Colonic mucosa (tissue), 4 donors: ENCODE results near the gene TTC27. TPM values are rescaled to one million over a fixed set of nuclear protein-coding genes. Genes with fewer than 3 reads are reported as not detected.
"Not testable (repeated sequence)": the region's sequence is repeated elsewhere in the genome, so short reads cannot be mapped to it uniquely, and the experiment has no call there.

ENCODE experiments used
- DNase-seq: peaks from one replicate; pipeline ENCODE4 v3.0.0-alpha.2; 2020
- H3K27ac ChIP-seq: fragments of 200-600 bp; one replicate; pipeline ENCODE4 v1.8.0; 2021
- H3K27me3 ChIP-seq: fragments of 200-600 bp; one replicate; pipeline ENCODE4 v1.8.0; 2021
- H3K36me3 ChIP-seq: fragments of 200-600 bp; one replicate; pipeline ENCODE4 v1.8.0; 2021
- H3K4me1 ChIP-seq: fragments of 200-600 bp; one replicate; pipeline ENCODE4 v1.8.0; 2021; ENCODE audit warnings: mild to moderate bottlenecking
- H3K4me3 ChIP-seq: fragments of 200-600 bp; one replicate; pipeline ENCODE4 v1.8.0; 2021
- H3K9ac ChIP-seq, 2 donors: one replicate each; pipeline ENCODE4 v1.7.0; 2013; ENCODE audit warnings: control low read depth in 2 of 2, low read depth in 2 of 2, low read length in 2 of 2
- H3K9me3 ChIP-seq: fragments of 200-600 bp; one replicate; pipeline ENCODE4 v1.8.0; 2021
- intact Hi-C: fragments of 100-400 bp; cut with DNase I; formaldehyde crosslinking; loops from one replicate; pipeline ENCODE4 v1.14.1; 2022
- total RNA-seq, 2 donors: library from RNA; stranded (reverse); fragmentation: NEBNext Ultra II Directional in 1 of 2; extraction: Animal tissue kit (Norgen Biotek cat#: 25700) in 1 of 2; gene quantifications; one replicate each; pipeline ENCODE4 v1.2.1, GENCODE V29; 2021
- TF ChIP-seq, protein P1 (sequence below): fragments of 200-600 bp; IDR thresholded peaks from one replicate; pipeline ENCODE4 v1.8.0; 2022; ENCODE audit warnings: antibody characterized with exemption, mild to moderate bottlenecking
- donor health status: healthy.
- donor health status: DM: no; HTN: no; CAD: no.
- donor health status: DM: no; HTN: no; CAD: no.

The TTC27 gene
- total RNA-seq, 2 donors from 2014 or later: 10.0 to 15.5 TPM

DNA sequence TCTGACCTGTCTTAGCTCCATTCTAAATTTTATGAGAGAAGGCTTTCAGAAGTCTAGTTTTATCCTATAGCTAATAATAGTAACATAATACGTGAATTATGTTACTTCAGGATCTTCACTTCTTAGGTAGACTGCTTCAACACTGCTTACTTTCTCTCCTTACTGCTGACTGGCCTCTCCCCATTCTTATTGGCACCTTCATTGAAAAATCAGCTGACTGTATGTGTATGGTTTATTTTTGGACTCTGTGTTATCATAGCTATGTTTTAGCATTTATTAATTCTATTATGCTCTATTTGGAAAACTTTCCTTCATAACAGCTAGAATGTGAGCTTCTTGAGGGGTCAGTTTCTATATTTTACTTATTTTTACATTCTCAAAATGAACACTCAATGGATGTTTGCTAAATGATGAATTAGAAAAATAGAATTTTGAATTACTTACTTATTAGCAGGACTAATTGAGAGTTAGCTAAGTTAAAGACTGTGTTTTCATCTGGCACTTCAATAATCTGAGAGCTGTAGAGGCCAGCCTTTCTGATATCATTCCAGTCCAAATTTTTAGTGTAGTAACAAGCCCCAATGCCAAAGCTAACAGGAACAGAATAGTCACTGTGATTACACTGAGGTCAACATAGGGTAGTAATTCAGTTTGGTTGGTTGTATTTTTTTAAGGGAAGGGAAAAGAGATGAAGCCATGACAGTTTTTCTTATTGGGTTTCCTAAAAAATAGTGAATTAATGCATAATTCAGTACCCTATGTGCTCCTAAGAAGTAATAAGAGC, 92.3 kb downstream of the TTC27 start:
- DNase-seq: no peak
- Histone ChIP-seq H3K9me3 (no peaks in the 10 kb centered on the region), H3K4me3 (no peak overlapping the region), H3K9ac (no peak overlapping the region), H3K36me3 (no peaks in the 10 kb centered on the region), H3K27ac (no peak overlapping the region), H3K27me3 (no peaks in the 10 kb centered on the region), H3K4me1 (no peaks in the 10 kb centered on the region)
- TF ChIP-seq, protein P1, sequence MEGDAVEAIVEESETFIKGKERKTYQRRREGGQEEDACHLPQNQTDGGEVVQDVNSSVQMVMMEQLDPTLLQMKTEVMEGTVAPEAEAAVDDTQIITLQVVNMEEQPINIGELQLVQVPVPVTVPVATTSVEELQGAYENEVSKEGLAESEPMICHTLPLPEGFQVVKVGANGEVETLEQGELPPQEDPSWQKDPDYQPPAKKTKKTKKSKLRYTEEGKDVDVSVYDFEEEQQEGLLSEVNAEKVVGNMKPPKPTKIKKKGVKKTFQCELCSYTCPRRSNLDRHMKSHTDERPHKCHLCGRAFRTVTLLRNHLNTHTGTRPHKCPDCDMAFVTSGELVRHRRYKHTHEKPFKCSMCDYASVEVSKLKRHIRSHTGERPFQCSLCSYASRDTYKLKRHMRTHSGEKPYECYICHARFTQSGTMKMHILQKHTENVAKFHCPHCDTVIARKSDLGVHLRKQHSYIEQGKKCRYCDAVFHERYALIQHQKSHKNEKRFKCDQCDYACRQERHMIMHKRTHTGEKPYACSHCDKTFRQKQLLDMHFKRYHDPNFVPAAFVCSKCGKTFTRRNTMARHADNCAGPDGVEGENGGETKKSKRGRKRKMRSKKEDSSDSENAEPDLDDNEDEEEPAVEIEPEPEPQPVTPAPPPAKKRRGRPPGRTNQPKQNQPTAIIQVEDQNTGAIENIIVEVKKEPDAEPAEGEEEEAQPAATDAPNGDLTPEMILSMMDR: no peak
- intact Hi-C loops: no loop called here

- TF ChIP-seq, protein P1: no peak
- intact Hi-C loops: no loop called here
- H3K4me1 ChIP-seq: no peaks in the 10 kb centered on the region
- DNase-seq: no peak
- no peaks in the 10 kb centered on the region for H3K27me3 ChIP-seq
- no peak overlapping the region for H3K27ac ChIP-seq
- H3K9ac ChIP-seq: no peak overlapping the region
- no peak overlapping the region for H3K4me3 ChIP-seq
- H3K36me3 ChIP-seq: no peaks in the 10 kb centered on the region
- no peaks in the 10 kb centered on the region for H3K9me3 ChIP-seq
These were observed 92.9 kb downstream of the TTC27 start for GRCh38 chr2:32720771-32721170.

- no peak overlapping the region for H3K9ac ChIP-seq
- H3K27me3 ChIP-seq: no peaks in the 10 kb centered on the region
- TF ChIP-seq, protein P1: no peak
- no peak overlapping the region for H3K4me3 ChIP-seq
- no peaks in the 10 kb centered on the region for H3K36me3 ChIP-seq
- DNase-seq: no peak
- H3K27ac ChIP-seq: no peak overlapping the region
- intact Hi-C loops: no loop called here
- no peaks in the 10 kb centered on the region for H3K9me3 ChIP-seq
- H3K4me1 ChIP-seq: no peaks in the 10 kb centered on the region
These were observed 93.5 kb downstream of the TTC27 start for GRCh38 chr2:32721376-32721775.

DNA sequence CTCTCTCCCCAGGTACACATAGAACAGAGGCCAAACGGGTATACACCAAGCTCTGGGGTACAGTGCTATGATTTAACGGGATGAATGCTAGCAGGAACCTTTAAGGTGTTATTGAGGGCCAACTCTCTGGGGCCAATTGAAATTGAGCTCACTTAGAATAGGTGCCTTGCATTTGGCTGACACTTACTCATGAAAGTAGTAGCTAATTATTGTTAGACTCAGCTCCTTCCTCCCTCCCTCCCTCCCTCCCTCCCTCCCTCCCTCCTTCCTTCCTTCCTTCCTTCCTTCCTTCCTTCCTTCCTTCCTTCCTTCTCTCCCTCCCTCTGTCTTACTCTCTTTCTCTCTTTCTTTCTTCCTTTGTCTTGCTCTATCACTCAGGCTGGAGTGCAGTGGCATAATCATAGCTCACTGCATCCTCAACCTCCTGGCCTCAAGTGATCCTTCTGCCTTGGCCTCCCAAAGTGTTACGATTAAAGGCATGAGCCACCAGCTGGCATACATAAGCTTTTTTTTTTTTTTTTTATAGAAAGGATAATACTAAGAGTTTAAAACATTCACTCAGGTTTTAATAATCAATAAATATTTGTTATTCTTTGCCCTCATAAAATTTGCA, 95.7 kb downstream of the TTC27 start:
- TF ChIP-seq, protein P1: no peak
- H3K27ac ChIP-seq: no peak overlapping the region
- no peak overlapping the region for H3K4me3 ChIP-seq
- H3K9ac ChIP-seq: no peak overlapping the region
- H3K9me3 ChIP-seq: no peaks in the 10 kb centered on the region
- no peaks in the 10 kb centered on the region for H3K27me3 ChIP-seq
- intact Hi-C loops: no loop called here
- H3K4me1 ChIP-seq: no peaks in the 10 kb centered on the region
- no peaks in the 10 kb centered on the region for H3K36me3 ChIP-seq
- DNase-seq: no peak

DNA sequence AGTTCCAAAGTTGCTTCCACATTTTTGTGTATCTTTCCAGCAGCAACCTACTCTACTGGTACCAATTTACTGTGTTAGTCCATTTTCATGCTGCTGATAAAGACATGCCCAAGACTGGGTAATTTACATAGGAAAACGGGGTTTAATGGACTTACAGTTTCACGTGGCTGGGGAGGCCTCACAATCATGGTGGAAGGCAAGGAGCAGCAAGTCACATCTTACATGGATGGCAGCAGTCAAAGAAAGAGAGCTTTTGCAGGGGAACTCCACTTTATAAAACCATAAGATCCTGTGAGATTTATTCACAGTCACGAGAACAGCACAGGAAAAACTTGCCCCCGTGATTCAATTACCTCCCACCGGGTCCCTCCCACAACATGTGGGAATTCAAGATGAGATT, 98.8 kb downstream of the TTC27 start:
- intact Hi-C loops: not testable (repeated sequence)

DNA sequence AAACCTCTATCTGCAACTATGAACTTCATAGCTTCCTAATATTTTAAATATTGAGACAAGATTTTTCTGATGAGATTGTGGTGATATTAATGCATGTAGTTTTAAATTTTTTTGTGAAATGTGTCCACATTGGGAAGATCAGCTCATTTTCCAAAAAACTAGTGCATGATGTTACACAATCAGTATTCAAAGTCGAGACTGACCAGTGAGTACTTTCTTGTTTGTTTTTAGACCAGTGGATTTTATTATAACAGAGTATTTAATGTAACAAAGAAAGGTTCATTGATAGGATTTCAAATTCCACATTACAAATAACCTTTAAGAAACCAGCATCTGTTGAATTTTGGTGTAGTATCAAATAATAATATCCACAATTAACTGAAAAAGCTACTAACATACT, 99.3 kb downstream of the TTC27 start:
- Histone ChIP-seq H3K36me3 (no peaks in the 10 kb centered on the region), H3K9ac (no peak overlapping the region), H3K27me3 (no peaks in the 10 kb centered on the region), H3K4me3 (no peak overlapping the region), H3K9me3 (no peaks in the 10 kb centered on the region), H3K4me1 (no peaks in the 10 kb centered on the region), H3K27ac (no peak overlapping the region)
- DNase-seq: no peak
- intact Hi-C loops: no loop called here
- TF ChIP-seq, protein P1: no peak

More for the DNA sequence above, 98.8 kb downstream of the TTC27 start:
- not testable (repeated sequence) for H3K4me3 ChIP-seq, H3K27me3 ChIP-seq, H3K4me1 ChIP-seq, H3K27ac ChIP-seq, H3K9me3 ChIP-seq, H3K9ac ChIP-seq, DNase-seq, H3K36me3 ChIP-seq

- intact Hi-C loops, H3K27me3 ChIP-seq, H3K27ac ChIP-seq, H3K36me3 ChIP-seq, H3K4me1 ChIP-seq, H3K4me3 ChIP-seq, H3K9ac ChIP-seq, DNase-seq, H3K9me3 ChIP-seq: not testable (repeated sequence)
These were observed 103.1 kb downstream of the TTC27 start for GRCh38 chr2:32730958-32731357.
